Mucosa of stomach (tissue), 1 donor: ENCODE results near the gene RAMP2.

ENCODE experiments used
- H3K27me3 ChIP-seq: one replicate; pipeline ENCODE4 v1.7.0; 2013; ENCODE audit warnings: mild to moderate bottlenecking, low read length; ENCODE audit not compliant: control insufficient read depth, insufficient read depth
- H3K36me3 ChIP-seq: one replicate; pipeline ENCODE4 v1.7.0; 2013; ENCODE audit warnings: low read length; ENCODE audit not compliant: control insufficient read depth, insufficient read depth
- H3K4me1 ChIP-seq: one replicate; pipeline ENCODE4 v1.7.0; 2013; ENCODE audit warnings: mild to moderate bottlenecking, low read length; ENCODE audit not compliant: control insufficient read depth, insufficient read depth
- H3K4me3 ChIP-seq: one replicate; pipeline ENCODE4 v1.7.0; 2013; ENCODE audit warnings: low read length
- H3K9ac ChIP-seq: one replicate; pipeline ENCODE4 v1.7.0; 2013; ENCODE audit warnings: mild to moderate bottlenecking, low read length, moderate library complexity
- H3K9me3 ChIP-seq: one replicate; pipeline ENCODE4 v1.7.0; 2013; ENCODE audit warnings: mild to moderate bottlenecking, low read length, moderate library complexity; ENCODE audit not compliant: control insufficient read depth
- donor health status: Pancreatic carcinoma.

Gene RAMP2

DNA sequence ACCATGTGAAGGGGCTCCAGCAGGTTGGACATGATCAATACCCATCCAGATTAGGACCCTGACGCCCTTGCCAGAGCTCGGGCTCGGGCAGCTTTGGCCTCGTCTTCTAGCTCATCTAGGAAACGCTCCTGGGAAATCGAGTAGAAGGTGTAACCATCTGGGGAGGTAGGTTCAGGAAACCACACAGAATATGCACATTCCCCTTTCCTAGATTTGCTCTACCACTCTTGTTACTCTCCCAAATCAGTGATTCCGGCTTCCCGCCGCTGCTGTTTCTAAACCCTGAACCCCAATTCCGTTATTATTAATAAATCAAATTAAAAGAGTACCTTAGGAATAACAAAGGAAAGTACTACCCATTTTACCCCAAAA lies 37.0 kb downstream of the RAMP2 start:
- H3K27me3 ChIP-seq, result no peaks in the 10 kb centered on the region
- H3K36me3 ChIP-seq, result no peaks in the 10 kb centered on the region
- H3K4me1 ChIP-seq, result peaks cover 21% of the 10 kb centered on the region
- no peaks in the 10 kb centered on the region for H3K9me3 ChIP-seq
- peak overlapping the region; percentile 92 for H3K4me3 ChIP-seq
- peak overlapping the region; percentile 92 for H3K9ac ChIP-seq

DNA sequence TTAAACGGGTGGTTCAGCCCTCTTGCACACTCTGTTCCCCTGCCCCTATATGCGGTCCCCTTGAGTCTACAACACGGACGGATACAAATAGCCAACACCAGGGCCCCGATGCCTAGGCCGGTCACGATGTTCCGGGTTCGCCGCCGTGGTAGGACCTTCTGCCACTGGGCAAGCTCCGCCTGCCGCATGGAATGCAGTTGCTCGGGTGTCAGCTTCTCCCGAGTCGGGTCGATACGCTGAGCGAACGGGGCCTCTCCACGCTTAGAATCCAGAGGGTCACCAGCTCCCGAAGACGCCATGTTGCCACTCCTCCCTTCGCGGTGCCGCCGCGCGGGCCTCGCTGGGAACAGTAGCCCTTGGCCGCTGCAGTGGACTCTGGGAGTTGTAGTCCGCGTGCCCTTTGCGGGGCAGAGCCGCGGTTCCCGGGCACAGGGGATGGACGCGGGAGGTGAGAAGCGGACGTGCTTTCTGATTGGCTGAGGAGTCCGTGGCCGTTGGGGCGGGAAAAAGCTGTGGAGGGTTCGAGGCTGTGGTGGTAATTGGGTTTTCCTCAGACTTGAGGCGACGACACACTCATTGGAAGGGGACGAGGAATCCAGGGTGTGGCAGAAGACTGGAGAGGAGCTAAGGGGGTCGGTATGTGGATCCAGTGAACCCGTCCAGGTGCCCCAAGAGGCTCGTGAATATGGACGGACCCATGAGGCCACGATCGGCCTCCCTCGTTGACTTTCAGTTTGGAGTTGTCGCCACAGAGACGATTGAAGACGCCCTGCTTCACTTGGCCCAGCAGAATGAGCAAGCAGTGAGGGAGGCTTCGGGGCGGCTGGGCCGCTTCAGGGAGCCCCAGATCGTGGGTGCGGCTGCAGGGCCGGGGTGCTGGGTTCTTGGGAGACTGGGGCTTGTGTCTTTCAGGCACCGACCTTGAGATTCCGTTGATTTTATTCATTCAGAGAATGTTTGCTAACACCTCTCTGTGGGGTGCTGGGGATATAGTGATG lies 37.7 kb downstream of the RAMP2 start, which contains the start of the genes CNTD1 and COA3:
Gene CNTD1, plus strand, starts transcription at position 479 of the 998 bp plus-strand sequence. Its CDS starts 207 bp downstream, at position 686.
Gene COA3, minus strand, starts transcription at position 322 of the 998 bp plus-strand sequence. Its CDS starts 23 bp downstream, at position 299.
- H3K9ac ChIP-seq, result peak within 1 kb of the TSS; percentile 92
- no peaks in the 10 kb centered on the region for H3K27me3 ChIP-seq
- no peaks in the 10 kb centered on the region for H3K36me3 ChIP-seq
- peak within 1 kb of the TSS; percentile 92 for H3K4me3 ChIP-seq
- H3K4me1 ChIP-seq, result peaks cover 28% of the 10 kb centered on the region
- no peaks in the 10 kb centered on the region for H3K9me3 ChIP-seq

DNA sequence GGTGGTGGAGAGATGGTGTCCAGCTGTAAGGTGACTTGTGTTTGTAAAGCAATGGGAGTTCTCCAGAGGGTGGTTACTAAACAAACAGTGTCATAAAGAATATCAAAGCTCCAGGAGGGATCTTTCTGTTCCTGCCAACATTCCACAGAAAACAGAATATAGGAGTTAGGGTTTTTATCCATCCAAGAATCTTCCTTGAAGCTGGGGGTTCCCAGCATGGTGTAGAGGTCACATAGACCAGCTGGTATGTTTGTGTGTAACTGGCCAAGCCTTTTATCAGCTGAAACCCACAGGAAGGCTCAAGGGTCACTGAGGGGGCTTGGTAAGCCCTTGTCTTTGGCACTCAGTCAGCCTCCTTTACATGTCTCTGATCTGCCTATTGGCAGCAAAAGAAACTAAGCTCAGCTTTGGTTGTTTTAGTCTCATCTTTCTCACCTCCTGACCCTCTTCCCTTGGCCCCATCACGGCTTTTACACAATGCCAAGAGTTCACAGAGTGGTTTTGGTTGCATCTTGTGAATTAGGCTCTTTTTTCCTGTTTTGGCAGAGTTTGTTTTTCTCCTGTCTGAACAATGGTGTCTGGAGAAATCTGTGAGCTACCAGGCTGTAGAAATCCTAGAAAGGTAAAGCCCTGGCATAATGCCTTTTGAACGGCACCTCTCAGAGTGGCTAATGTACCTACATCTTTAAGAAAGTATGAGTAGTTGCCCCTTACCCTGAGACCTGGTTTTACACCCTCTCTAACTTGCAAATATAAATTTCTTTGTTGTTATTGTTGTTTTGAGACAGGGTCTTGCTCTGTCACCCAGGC lies 42.3 kb downstream of the RAMP2 start:
- no peaks in the 10 kb centered on the region for H3K36me3 ChIP-seq
- peaks cover 35% of the 10 kb centered on the region for H3K4me1 ChIP-seq
- no peaks in the 10 kb centered on the region for H3K9me3 ChIP-seq
- H3K4me3 ChIP-seq, result no peak overlapping the region
- H3K27me3 ChIP-seq, result no peaks in the 10 kb centered on the region
- H3K9ac ChIP-seq, result no peak overlapping the region

DNA sequence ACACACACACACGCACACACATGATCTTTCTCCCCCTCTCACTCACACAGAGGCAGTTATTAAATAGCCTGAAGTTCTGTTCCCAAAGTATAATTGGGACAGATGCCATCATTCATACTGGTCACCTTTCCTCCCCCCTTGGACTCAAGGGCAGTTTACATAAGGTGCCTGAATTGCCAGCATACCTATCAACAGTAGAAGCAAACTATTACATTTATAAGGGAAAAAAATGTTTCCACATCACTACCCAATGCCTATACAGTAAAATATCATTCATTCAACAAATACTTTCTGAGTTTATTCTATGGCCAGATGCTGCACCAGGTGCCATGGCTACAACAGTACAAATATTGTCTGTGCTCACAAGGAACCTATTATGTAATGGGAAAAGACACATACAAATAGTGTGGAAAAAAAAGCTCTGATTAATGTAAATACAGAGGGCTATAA lies 43.9 kb downstream of the RAMP2 start:
- Histone ChIP-seq H3K9me3 (no peaks in the 10 kb centered on the region), H3K9ac (no peak overlapping the region), H3K4me3 (no peak overlapping the region), H3K4me1 (peaks cover 29% of the 10 kb centered on the region), H3K27me3 (no peaks in the 10 kb centered on the region), H3K36me3 (no peaks in the 10 kb centered on the region)

DNA sequence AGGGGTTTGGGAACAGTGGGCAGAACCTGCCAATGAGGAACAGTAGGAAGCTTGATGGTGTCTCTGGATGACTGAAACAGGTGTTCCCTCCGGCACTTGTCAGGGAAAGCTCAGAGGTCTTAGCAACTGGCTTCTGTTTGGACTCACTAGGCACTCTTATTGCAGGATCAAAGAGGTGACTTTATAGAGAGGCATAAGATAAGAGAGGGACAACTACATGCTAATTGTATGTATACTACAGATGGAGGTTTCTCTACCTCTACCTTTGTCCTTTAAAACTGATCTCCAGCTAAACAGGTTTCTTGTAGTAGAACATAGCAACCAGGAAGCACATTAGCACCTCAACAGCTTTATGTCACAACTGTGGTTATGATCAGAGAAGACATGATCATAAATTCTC lies 45.2 kb downstream of the RAMP2 start:
- Histone ChIP-seq H3K27me3 (no peaks in the 10 kb centered on the region), H3K4me3 (no peak overlapping the region), H3K4me1 (peaks cover 29% of the 10 kb centered on the region), H3K36me3 (no peaks in the 10 kb centered on the region), H3K9ac (no peak overlapping the region), H3K9me3 (no peaks in the 10 kb centered on the region)

DNA sequence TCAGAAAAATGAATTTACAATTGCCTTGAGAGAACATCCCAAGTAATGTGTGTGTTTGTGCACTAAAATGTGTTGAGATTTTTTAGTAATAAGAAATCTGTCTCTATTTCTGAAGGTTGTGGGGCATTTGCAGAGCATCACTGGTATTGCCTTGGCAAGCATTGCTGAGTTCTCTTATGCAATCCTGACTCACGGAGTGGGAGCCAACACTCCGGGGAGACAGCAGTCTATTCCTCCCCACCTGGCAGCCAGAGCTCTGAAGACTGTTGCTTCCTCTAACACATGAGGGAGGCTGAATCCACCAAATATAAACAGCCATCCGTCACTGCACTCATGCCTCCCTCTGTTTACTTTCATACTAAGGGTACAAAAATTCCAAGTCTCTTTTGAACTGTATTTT lies 48.2 kb downstream of the RAMP2 start:
- no peak overlapping the region for H3K9ac ChIP-seq

More for the DNA sequence above, 48.2 kb downstream of the RAMP2 start:
- no peaks in the 10 kb centered on the region for H3K9me3 ChIP-seq
- H3K4me3 ChIP-seq, result no peak overlapping the region
- peaks cover 16% of the 10 kb centered on the region for H3K4me1 ChIP-seq
- H3K36me3 ChIP-seq, result no peaks in the 10 kb centered on the region
- H3K27me3 ChIP-seq, result no peaks in the 10 kb centered on the region
